Pancreas (tissue), 10 donors: ENCODE data around the gene ABAT. TPM values are rescaled to one million over a fixed set of nuclear protein-coding genes. Genes with fewer than 3 reads are reported as not detected.
"Not testable (repeated sequence)": the region's sequence is repeated elsewhere in the genome, so short reads cannot be mapped to it uniquely, and the experiment has no call there.

Experiments used
- ATAC-seq, 4 donors: fragments of 200-7000 bp; cut with Tn5 transposase; one replicate each; pipeline versions ENCODE4 v1.8.0 to v1.9.1; 2020; ENCODE audit warnings: mild to moderate bottlenecking in 4 of 4, moderate library complexity in 4 of 4
- DNase-seq, 6 donors: peaks; one replicate each; pipeline ENCODE4 v3.0.0-alpha.2; 2020
- FAIRE-seq: peaks from 2 replicates; lab custom pipeline; 2012; peaks lifted over from hg19 to GRCh38; lab: Jason Lieb, UNC
- H3K27ac ChIP-seq, 4 donors: fragments of 200-600 bp; sonication (generic); 1 replicate in 3 of 4; 2 replicates in 1 of 4; pipeline versions ENCODE4 v1.5.0 to v1.8.0; 2020
- H3K27me3 ChIP-seq, 4 donors: fragments of 200-600 bp; one replicate each; pipeline ENCODE4 v1.8.0; 2021
- H3K36me3 ChIP-seq, 3 donors: fragments of 200-600 bp; sonication (generic) in 1 of 3; one replicate each; pipeline versions ENCODE4 v1.5.0 to v1.8.0; 2020 to 2021
- H3K4me1 ChIP-seq, 3 donors: fragments of 200-600 bp; one replicate each; pipeline ENCODE4 v1.8.0; 2021
- H3K4me3 ChIP-seq, 4 donors: fragments of 200-600 bp; sonication (generic) in 2 of 4; one replicate each; pipeline versions ENCODE4 v1.5.0 to v1.8.0; 2020 to 2021
- H3K9me3 ChIP-seq, 4 donors: fragments of 200-600 bp; one replicate each; pipeline ENCODE4 v1.8.0; 2021
- WGBS, 2 donors: extraction: QIAGEN DNeasy Blood & Tissue Kit; methylation state at CpG; one replicate each; pipeline ENCODE4 v1.1.7; 2013; 5-methylcytosine and 5-hydroxymethylcytosine counted together
- intact Hi-C, 3 donors: fragments of 100-400 bp; cut with DNase I; formaldehyde crosslinking; loops; one replicate each; pipeline versions ENCODE4 v1.11.1 to v1.14.2; 2022
- polyA plus RNA-seq, 2 donors: library from polyadenylated mRNA; stranded (reverse); fragments of 200-250 nt; gene quantifications; one replicate each; pipeline ENCODE4 v1.2.3, GENCODE V29; 2013
- total RNA-seq, 6 donors: library from RNA; stranded (reverse); fragmentation: NEBNext Ultra II Directional in 4 of 6; extraction: Animal tissue kit (Norgen Biotek cat#: 25700) in 4 of 6; gene quantifications; one replicate each; pipeline versions ENCODE4 v1.2.1 to v1.2.4, GENCODE V29; 2021 to 2023
- TF ChIP-seq, protein P1 (sequence below), 4 donors: fragments of 200-600 bp; sonication (generic) in 3 of 4; IDR thresholded peaks; one replicate each; pipeline versions ENCODE4 v1.5.0 to v1.8.0; 2021; ENCODE audit warnings: antibody characterized with exemption in 4 of 4
- donor health status: healthy with polysubstance abuse.
- donor health status: DM: no; HTN: no; CAD: no; lungs with moderate emphysema.
- donor health status: DM: no; HTN: no; CAD: no.
- donor health status: control.
- donor health status: control.
- donor health status: Bipolar disorder and iron deficiency.
- donor health status: DM: yes; HTN: yes; CAD: no.
- donor health status: DM: no; HTN: no; CAD: no.
- donor health status: DM: no; HTN: no; CAD: no.
- donor health status: DM: yes; HTN: yes; CAD: no.

Gene ABAT
- total and polyA plus RNA-seq, 8 donors, result 21.5 to 50.2 (median 29.1) TPM

DNA sequence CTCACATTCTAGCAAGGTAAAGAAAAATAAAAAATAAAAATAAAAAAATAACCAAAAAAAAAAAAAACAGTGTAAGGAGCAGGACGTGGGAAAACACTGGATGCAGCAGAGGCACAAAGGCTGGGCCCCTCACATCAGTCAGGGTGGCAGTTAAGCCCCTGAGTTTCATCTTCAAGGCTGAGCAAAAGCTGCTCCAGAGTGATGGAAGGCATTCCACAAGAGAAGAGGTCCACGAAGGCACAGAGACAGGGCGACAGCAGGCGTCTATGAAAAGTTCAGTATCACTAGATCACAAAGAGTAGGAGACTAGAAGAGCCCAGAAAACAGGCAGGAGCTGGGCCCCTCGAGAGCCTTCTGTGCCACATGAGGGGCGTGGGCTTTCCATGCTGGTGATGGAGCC lies 111.0 kb downstream of the ABAT start:
- intact Hi-C loops, result loop anchor here in 2 of 3 donors (10.0 kb wide), 2 partner anchors 121 to 221 kb away; no protein-coding TSS in a partner anchor

DNA sequence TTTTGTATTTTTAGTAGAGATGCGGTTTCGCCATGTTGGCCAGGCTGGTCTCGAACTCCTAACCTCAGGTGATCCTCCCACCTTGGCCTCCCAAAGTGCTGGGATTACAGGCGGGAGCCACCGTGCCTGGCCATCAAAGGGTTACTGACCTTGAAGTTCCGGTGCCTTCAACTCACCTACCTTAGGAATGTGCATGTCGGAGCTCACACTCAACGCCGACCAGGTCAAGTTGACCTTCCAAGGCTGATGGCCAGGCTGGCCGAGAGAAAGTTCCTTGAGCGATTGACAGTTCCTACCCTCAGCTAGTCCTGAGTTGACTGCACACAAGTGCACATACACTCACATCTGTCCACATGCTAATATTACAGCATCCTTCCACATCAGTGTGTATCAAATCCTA lies 111.9 kb downstream of the ABAT start:
- peak in 1 of 6 donors; percentile 15 for DNase-seq
- H3K27me3 ChIP-seq, ATAC-seq, FAIRE-seq, H3K4me1 ChIP-seq, H3K9me3 ChIP-seq, H3K27ac ChIP-seq, H3K36me3 ChIP-seq, H3K4me3 ChIP-seq: not testable (repeated sequence)
- 48 to 53% methylated on average over 11 of the region's 11 CpGs for WGBS, 2 donors
- intact Hi-C loops, result loop anchor here in 2 of 3 donors (10.0 kb wide), 2 partner anchors 122 to 222 kb away; no protein-coding TSS in a partner anchor

More for the DNA sequence above, 111.0 kb downstream of the ABAT start:
- Histone ChIP-seq H3K4me3 (no peak overlapping the region), H3K27ac (no peak overlapping the region), H3K4me1 (no peaks in the 10 kb centered on the region), H3K36me3 (no peaks in the 10 kb centered on the region), H3K9me3 (no peaks in the 10 kb centered on the region), H3K27me3 (no peaks in the 10 kb centered on the region)
- no peak for FAIRE-seq
- peak in 1 of 6 donors; percentile 12 for DNase-seq
- 87 to 90% methylated on average over 6 of the region's 6 CpGs for WGBS, 2 donors
- no peak for ATAC-seq
- TF ChIP-seq, protein P1, sequence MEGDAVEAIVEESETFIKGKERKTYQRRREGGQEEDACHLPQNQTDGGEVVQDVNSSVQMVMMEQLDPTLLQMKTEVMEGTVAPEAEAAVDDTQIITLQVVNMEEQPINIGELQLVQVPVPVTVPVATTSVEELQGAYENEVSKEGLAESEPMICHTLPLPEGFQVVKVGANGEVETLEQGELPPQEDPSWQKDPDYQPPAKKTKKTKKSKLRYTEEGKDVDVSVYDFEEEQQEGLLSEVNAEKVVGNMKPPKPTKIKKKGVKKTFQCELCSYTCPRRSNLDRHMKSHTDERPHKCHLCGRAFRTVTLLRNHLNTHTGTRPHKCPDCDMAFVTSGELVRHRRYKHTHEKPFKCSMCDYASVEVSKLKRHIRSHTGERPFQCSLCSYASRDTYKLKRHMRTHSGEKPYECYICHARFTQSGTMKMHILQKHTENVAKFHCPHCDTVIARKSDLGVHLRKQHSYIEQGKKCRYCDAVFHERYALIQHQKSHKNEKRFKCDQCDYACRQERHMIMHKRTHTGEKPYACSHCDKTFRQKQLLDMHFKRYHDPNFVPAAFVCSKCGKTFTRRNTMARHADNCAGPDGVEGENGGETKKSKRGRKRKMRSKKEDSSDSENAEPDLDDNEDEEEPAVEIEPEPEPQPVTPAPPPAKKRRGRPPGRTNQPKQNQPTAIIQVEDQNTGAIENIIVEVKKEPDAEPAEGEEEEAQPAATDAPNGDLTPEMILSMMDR (IDR thresholded peaks at IDR 0.05), result no peak

DNA sequence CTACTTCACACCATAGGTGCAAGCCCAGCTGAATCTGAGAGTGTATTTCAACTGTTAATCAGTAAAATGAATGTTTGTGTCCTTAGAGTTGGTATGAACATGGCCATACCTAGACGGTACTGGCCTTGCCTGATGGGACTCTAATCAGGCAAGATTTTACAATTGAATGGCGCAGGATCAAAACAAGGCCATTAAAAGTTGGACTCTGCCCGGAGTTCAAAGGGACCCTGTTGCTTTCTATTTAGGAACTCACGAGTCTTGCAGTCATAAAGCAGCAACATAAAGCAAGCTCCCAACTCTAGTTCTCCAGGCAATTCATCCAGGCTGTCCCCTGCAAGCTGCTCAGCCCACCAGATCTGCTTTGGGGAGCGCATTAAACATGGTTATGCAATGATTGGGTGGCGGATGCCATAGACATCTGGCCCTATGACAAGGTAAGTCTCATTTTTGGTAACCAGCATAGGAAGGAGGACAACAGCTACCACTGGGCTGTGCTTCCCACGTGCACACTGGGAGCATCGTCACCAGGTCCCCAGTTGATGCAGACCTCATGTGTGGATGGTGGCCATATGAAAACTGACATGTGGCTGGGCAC lies 114.3 kb downstream of the ABAT start:
- no peak for FAIRE-seq
- no peaks in the 10 kb centered on the region for H3K4me1 ChIP-seq
- TF ChIP-seq, protein P1 (IDR thresholded peaks at IDR 0.05), result no peak
- no peaks in the 10 kb centered on the region for H3K27me3 ChIP-seq
- H3K9me3 ChIP-seq, result no peaks in the 10 kb centered on the region
- DNase-seq, result no peak
- ATAC-seq, result no peak
- intact Hi-C loops, result loop anchor here in 2 of 3 donors (10.0 kb wide), 2 partner anchors 124 to 224 kb away; no protein-coding TSS in a partner anchor
- WGBS, 2 donors, result 61 to 62% methylated on average over 8 of the region's 8 CpGs
- H3K27ac ChIP-seq, result no peak overlapping the region
- H3K36me3 ChIP-seq, result no peaks in the 10 kb centered on the region
- H3K4me3 ChIP-seq, result no peak overlapping the region

DNA sequence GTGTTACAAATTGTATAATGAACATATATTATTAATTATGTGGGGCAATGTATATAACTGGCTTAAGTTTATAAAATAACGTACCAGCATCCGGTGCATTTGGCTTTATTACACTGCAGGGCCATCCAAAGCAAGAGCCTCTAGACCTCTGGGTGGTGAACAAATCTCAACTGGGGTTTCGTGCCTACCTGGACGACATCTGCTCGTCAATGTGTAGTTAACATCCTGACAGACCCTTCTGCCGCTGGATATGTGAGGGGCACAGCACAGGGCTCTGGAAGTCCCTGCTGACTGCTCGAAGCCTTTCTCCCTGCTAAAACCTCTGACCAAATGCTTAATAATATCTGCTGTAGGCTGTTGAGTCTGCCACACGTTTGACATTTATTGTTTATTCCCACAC lies 120.7 kb downstream of the ABAT start:
- Histone ChIP-seq H3K36me3 (no peaks in the 10 kb centered on the region), H3K4me3 (no peak overlapping the region), H3K27ac (no peak overlapping the region), H3K4me1 (peaks cover 7 to 22% (median 18%) of the 10 kb centered on the region in 3 donors), H3K27me3 (no peaks in the 10 kb centered on the region), H3K9me3 (no peaks in the 10 kb centered on the region)
- DNase-seq (no peak), FAIRE-seq (no peak), ATAC-seq (no peak)
- WGBS, 2 donors, result 85 to 86% methylated on average over 8 of the region's 8 CpGs
- intact Hi-C loops, result no loop called here
- TF ChIP-seq, protein P1 (IDR thresholded peaks at IDR 0.05), result no peak

DNA sequence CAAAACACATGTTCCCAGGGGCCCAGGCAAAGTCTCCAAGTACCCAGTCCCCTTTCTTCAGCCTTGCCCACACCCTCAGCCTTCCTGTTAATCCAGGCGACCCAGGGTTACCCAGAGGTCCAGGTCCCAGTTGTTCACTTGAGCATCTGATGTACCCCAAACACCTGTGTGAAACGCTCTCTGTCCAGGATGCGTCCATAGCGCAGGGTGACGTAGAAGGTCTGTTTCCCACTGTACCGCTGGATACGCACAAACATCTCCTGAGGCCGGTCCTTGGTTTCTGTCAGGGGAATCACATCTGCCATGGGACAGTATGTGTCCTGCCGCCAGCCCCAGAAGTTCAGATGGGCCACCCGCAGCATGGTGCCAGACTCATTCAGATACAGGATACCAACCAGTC lies 121.4 kb downstream of the ABAT start:
- TF ChIP-seq, protein P1 (IDR thresholded peaks at IDR 0.05), result no peak
- H3K36me3 ChIP-seq, result no peaks in the 10 kb centered on the region
- H3K27me3 ChIP-seq, result no peaks in the 10 kb centered on the region
- intact Hi-C loops, result no loop called here
- H3K27ac ChIP-seq, result no peak overlapping the region
- H3K9me3 ChIP-seq, result no peaks in the 10 kb centered on the region
- 88 to 89% methylated on average over 10 of the region's 10 CpGs for WGBS, 2 donors
- FAIRE-seq (no peak), DNase-seq (no peak), ATAC-seq (no peak)
- H3K4me3 ChIP-seq, result no peak overlapping the region
- H3K4me1 ChIP-seq, result peaks cover 10 to 28% (median 18%) of the 10 kb centered on the region in 3 donors
